IMR-90 (cell line): Measurements from ENCODE around the gene PDYN. TPM values are rescaled to one million over a fixed set of nuclear protein-coding genes. Genes with fewer than 3 reads are reported as not detected.

ENCODE experiments used
- ATAC-seq: fragments of 200-7000 bp; cut with Tn5 transposase; 2 replicates; pipeline ENCODE4 v1.9.1; 2020; ENCODE audit warnings: low read depth, mild to moderate bottlenecking, moderate library complexity
- BruUV-seq: library from RNA; stranded (reverse); fragments of 400-500 nt; replicated peaks from 2 replicates; lab custom pipeline; 2021; lab: Mats Ljungman, UMichigan
- CTCF ChIA-PET: fragments of 300-600 bp; formaldehyde crosslinking; extraction: SDS; loops from one replicate; lab custom pipeline; 2021; ENCODE audit warnings: antibody characterized with exemption; lab: Yijun Ruan, JAX
- POLR2A ChIA-PET: fragments of 300-600 bp; sonication (Branson Sonifier 250); formaldehyde crosslinking; loops from one replicate; lab custom pipeline; 2022; ENCODE audit warnings: antibody characterized with exemption; ENCODE audit not compliant: unreplicated experiment; lab: Charles Lee
- DNase-seq: peaks from one replicate; pipeline ENCODE4 v3.0.0; 2013
- H2AFZ ChIP-seq: replicated peaks from 2 replicates; pipeline ENCODE3; 2013; ENCODE audit warnings: low read length, mild to moderate bottlenecking; ENCODE audit not compliant: poor library complexity
- H2AK5ac ChIP-seq: 2 replicates; pipeline ENCODE4 v1.6.1; 2013; ENCODE audit warnings: low read depth, low read length, inconsistent platforms
- H2AK9ac ChIP-seq: replicated peaks from 2 replicates; pipeline ENCODE3; 2013; ENCODE audit warnings: mild to moderate bottlenecking, low read depth, low read length, moderate library complexity; ENCODE audit not compliant: poor library complexity
- H2BK120ac ChIP-seq: 2 replicates; pipeline ENCODE4 v1.6.1; 2013; ENCODE audit warnings: low read depth, low read length, inconsistent platforms
- H2BK15ac ChIP-seq: 3 replicates; pipeline ENCODE4 v1.6.1; 2013; ENCODE audit warnings: low read depth, low read length, inconsistent platforms
- H2BK20ac ChIP-seq: 2 replicates; pipeline ENCODE4 v1.6.1; 2013; ENCODE audit warnings: low read depth, mild to moderate bottlenecking, inconsistent platforms, low read length, moderate library complexity
- H2BK5ac ChIP-seq: 2 replicates; pipeline ENCODE4 v1.6.1; 2013; ENCODE audit warnings: mild to moderate bottlenecking, low read depth, low read length, inconsistent platforms; ENCODE audit not compliant: poor library complexity, severe bottlenecking
- H3K14ac ChIP-seq: replicated peaks from 2 replicates; pipeline ENCODE4 v1.6.1; 2013; ENCODE audit warnings: low read depth, low read length, inconsistent platforms
- H3K18ac ChIP-seq: 2 replicates; pipeline ENCODE4 v1.6.1; 2013; ENCODE audit warnings: low read depth, low read length, control low read depth
- H3K23ac ChIP-seq: 2 replicates; pipeline ENCODE4 v1.6.1; 2013; ENCODE audit warnings: low read depth, low read length, inconsistent platforms
- H3K27ac ChIP-seq: 2 replicates; pipeline ENCODE4 v1.5.1; 2013; ENCODE audit warnings: mild to moderate bottlenecking, control low read depth, low read length; ENCODE audit not compliant: insufficient read depth
- H3K27me3 ChIP-seq: 2 replicates; pipeline ENCODE4 v1.6.1; 2013; ENCODE audit warnings: low read length; ENCODE audit not compliant: control insufficient read depth, insufficient read depth
- H3K36me3 ChIP-seq: 2 replicates; pipeline ENCODE4 v1.6.1; 2013; ENCODE audit warnings: low read length, mixed read lengths; ENCODE audit not compliant: control insufficient read depth, insufficient read depth
- H3K4ac ChIP-seq: 2 replicates; pipeline ENCODE4 v1.6.1; 2013; ENCODE audit warnings: low read depth, low read length, inconsistent platforms
- H3K4me1 ChIP-seq: 2 replicates; pipeline ENCODE4 v1.6.1; 2013; ENCODE audit warnings: low read length, mixed read lengths; ENCODE audit not compliant: control insufficient read depth, insufficient read depth
- H3K4me2 ChIP-seq: 2 replicates; pipeline ENCODE4 v1.6.1; 2013; ENCODE audit warnings: low read depth, mild to moderate bottlenecking, control low read depth, low read length, moderate library complexity
- H3K4me3 ChIP-seq: 2 replicates; pipeline ENCODE4 v1.5.1; 2013; ENCODE audit warnings: low read depth, mild to moderate bottlenecking, control low read depth, low read length, moderate library complexity; ENCODE audit not compliant: insufficient read depth
- H3K56ac ChIP-seq: 2 replicates; pipeline ENCODE4 v1.6.1; 2013; ENCODE audit warnings: low read length, inconsistent platforms; ENCODE audit not compliant: insufficient read depth; ENCODE audit errors: extremely low read depth
- H3K79me1 ChIP-seq, 2 experiments: 2 replicates each; pipeline ENCODE4 v1.6.1; 2013; ENCODE audit warnings: low read length in 2 of 2, inconsistent platforms in 1 of 2, low read depth in 1 of 2
- H3K9ac ChIP-seq: 2 replicates; pipeline ENCODE4 v1.6.1; 2013; ENCODE audit warnings: low read depth, low read length, control low read depth
- H3K9me1 ChIP-seq: 2 replicates; pipeline ENCODE4 v1.6.1; 2013; ENCODE audit warnings: low read length, inconsistent platforms; ENCODE audit not compliant: insufficient read depth
- H3K9me3 ChIP-seq: 2 replicates; pipeline ENCODE4 v1.6.1; 2013; ENCODE audit warnings: low read length; ENCODE audit not compliant: control insufficient read depth, insufficient read depth
- H4K20me1 ChIP-seq: 2 replicates; pipeline ENCODE4 v1.6.1; 2013; ENCODE audit warnings: low read length, inconsistent platforms; ENCODE audit not compliant: insufficient read depth
- H4K5ac ChIP-seq: 2 replicates; pipeline ENCODE4 v1.6.1; 2013; ENCODE audit warnings: mild to moderate bottlenecking, low read depth, low read length, control low read depth
- H4K8ac ChIP-seq, 2 experiments: 2 replicates each; pipeline ENCODE4 v1.6.1; 2013; ENCODE audit warnings: low read depth in 2 of 2, low read length in 2 of 2, control low read depth in 1 of 2, inconsistent platforms in 1 of 2
- H4K91ac ChIP-seq: 2 replicates; pipeline ENCODE4 v1.6.1; 2013; ENCODE audit warnings: low read depth, low read length, inconsistent platforms; ENCODE audit not compliant: insufficient read depth
- BHLHE40 ChIP-seq: fragments of 150-350 bp; IDR thresholded peaks from 2 replicates; pipeline ENCODE4 v1.6.1; 2016; ENCODE audit warnings: mild to moderate bottlenecking, low read depth, low read length
- CEBPB ChIP-seq: IDR thresholded peaks from 2 replicates; pipeline ENCODE4 v1.6.1; 2012; ENCODE audit warnings: low read depth, low read length, improper control_type of control experiment
- CHD1 ChIP-seq: IDR thresholded peaks from 2 replicates; pipeline ENCODE4 v1.6.1; 2012; ENCODE audit warnings: low read depth, low read length, improper control_type of control experiment
- ELK1 ChIP-seq: fragments of 150-350 bp; IDR thresholded peaks from 2 replicates; pipeline ENCODE4 v1.6.1; 2016; ENCODE audit warnings: low read depth, mild to moderate bottlenecking, low read length, moderate library complexity, borderline replicate concordance
- FOS ChIP-seq: fragments of 150-350 bp; IDR thresholded peaks from 2 replicates; pipeline ENCODE4 v1.6.1; 2016; ENCODE audit warnings: low read depth, low read length
- MAFK ChIP-seq: IDR thresholded peaks from 2 replicates; pipeline ENCODE4 v1.6.1; 2012; ENCODE audit warnings: low read depth, low read length, improper control_type of control experiment
- MAZ ChIP-seq: IDR thresholded peaks from 2 replicates; pipeline ENCODE4 v1.6.1; 2012; ENCODE audit warnings: low read depth, mild to moderate bottlenecking, low read length, improper control_type of control experiment, moderate library complexity, borderline replicate concordance
- MXI1 ChIP-seq: IDR thresholded peaks from 2 replicates; pipeline ENCODE4 v1.6.1; 2012; ENCODE audit warnings: low read depth, mild to moderate bottlenecking, low read length, moderate library complexity, borderline replicate concordance
- POLR2A ChIP-seq: IDR thresholded peaks from 2 replicates; pipeline ENCODE4 v1.6.1; 2012; ENCODE audit warnings: mild to moderate bottlenecking, low read depth, low read length
- RAD21 ChIP-seq: IDR thresholded peaks from 2 replicates; pipeline ENCODE4 v1.6.1; 2012; ENCODE audit warnings: low read length, improper control_type of control experiment
- SMC3 ChIP-seq: fragments of 150-350 bp; IDR thresholded peaks from 2 replicates; pipeline ENCODE4 v1.6.1; 2016; ENCODE audit warnings: low read depth, mild to moderate bottlenecking, antibody characterized with exemption, low read length, moderate library complexity
- USF2 ChIP-seq: fragments of 150-350 bp; IDR thresholded peaks from 2 replicates; pipeline ENCODE4 v1.6.1; 2017; ENCODE audit warnings: mild to moderate bottlenecking, antibody characterized with exemption, low read length, low read depth
- WGBS, 2 experiments: methylation state at CpG; one replicate each; pipeline versions ENCODE4 v1.1.5 to v1.1.7; 2013; ENCODE audit warnings: missing lambda C conversion rate in 2 of 2; ENCODE audit not compliant: insufficient read length in 1 of 2; ENCODE audit errors: extremely low coverage in 2 of 2; 5-methylcytosine and 5-hydroxymethylcytosine counted together
- dilution Hi-C: fragments of 300-500 bp; cut with HindIII; formaldehyde crosslinking; loops from one replicate; pipeline ENCODE4 v1.14.3; 2018; ENCODE audit warnings: low sequenced_read_pairs; ENCODE audit not compliant: unreplicated experiment
- in situ Hi-C: fragments of 300-500 bp; cut with MboI; formaldehyde crosslinking; loops from 3 replicates; pipeline ENCODE4 v1.14.3; 2019; ENCODE audit warnings: low sequenced_read_pairs, inconsistent platforms, mixed read lengths
- intact Hi-C: fragments of 100-400 bp; cut with micrococcal nuclease; formaldehyde crosslinking; loops from 2 replicates; pipeline ENCODE4 v1.10.0; 2022
- polyA plus RNA-seq, 3 experiments: library from polyadenylated mRNA; depleted of rRNA; stranded (reverse); fragments of >200 nt; gene quantifications; 2 replicates each; pipeline ENCODE4 v1.2.3, GENCODE V29; 2012; ENCODE audit warnings: low replicate concordance in 1 of 3
- total RNA-seq: library from RNA; depleted of rRNA; stranded (reverse); fragments of >200 nt; gene quantifications from 2 replicates; pipeline ENCODE4 v1.2.3, GENCODE V29; 2012

The PDYN gene
- total and polyA plus RNA-seq, 2 of the 4 experiments (the other 2 are of a cell fraction) = not detected

GRCh38 chr20:2042400-2042799, 48.5 kb upstream of the PDYN start:
- Histone ChIP-seq H2BK15ac (no peak overlapping the region), H3K4me2 (no peak overlapping the region), H3K27ac (no peak overlapping the region), H2AFZ (no peak overlapping the region), H3K9ac (no peak overlapping the region), H3K36me3 (no peaks in the 10 kb centered on the region), H4K5ac (no peak overlapping the region), H3K9me3 (no peaks in the 10 kb centered on the region), H3K4me1 (no peaks in the 10 kb centered on the region), H4K91ac (no peak overlapping the region), H3K4me3 (no peak overlapping the region), H3K14ac (no peak overlapping the region), H4K20me1 (no peaks in the 10 kb centered on the region), H4K8ac (no peak overlapping the region), H3K9me1 (no peaks in the 10 kb centered on the region), H3K18ac (no peak overlapping the region), H2AK9ac (no peak overlapping the region), H2BK20ac (no peak overlapping the region), H2BK5ac (no peak overlapping the region), H3K23ac (no peak overlapping the region), H3K27me3 (peaks cover 4% of the 10 kb centered on the region), H2BK120ac (no peak overlapping the region), H3K56ac (no peak overlapping the region), H2AK5ac (no peak overlapping the region), H3K79me1 (no peaks in the 10 kb centered on the region), H3K4ac (no peak overlapping the region)
- no TSS peak for BruUV-seq
- no peak for TF ChIP-seq CEBPB
- no peak for TF ChIP-seq RAD21
- TF ChIP-seq ELK1 = no peak
- TF ChIP-seq SMC3 = no peak
- TF ChIP-seq MXI1 = no peak
- no peak for TF ChIP-seq BHLHE40
- no peak for TF ChIP-seq POLR2A
- no peak for TF ChIP-seq CHD1
- TF ChIP-seq MAFK = no peak
- TF ChIP-seq MAZ = no peak
- no peak for TF ChIP-seq USF2
- TF ChIP-seq FOS = no peak
- peak; percentile 51; the same call in 1 of the 2 replicates for ATAC-seq
- POLR2A ChIA-PET = no interaction called here
- CTCF ChIA-PET = no interaction called here
- intact Hi-C loops = no loop called here
- in situ Hi-C loops = no loop called here
- dilution Hi-C loops = no loop called here
- WGBS, 2 experiments = 23% methylated on average over 3 of the region's 6 CpGs; no CpG with 5 or more reads in 1 of the 2 experiments
- peak; percentile 40 for DNase-seq
